Measurements from ENCODE around the gene RBM20. TPM values are rescaled to one million over a fixed set of nuclear protein-coding genes. Genes with fewer than 3 reads are reported as not detected.
A peak's percentile ranks its signal among the peaks of the same experiment; 100 is the strongest.
"Not testable (repeated sequence)": the region's sequence is repeated elsewhere in the genome, so short reads cannot be mapped to it uniquely, and the experiment has no call there.

RBM20 gene
- total and polyA plus RNA-seq, 7 experiments from 2014 or later = 0.16 to 1.7 (median 0.37) TPM; not detected in 1

DNA sequence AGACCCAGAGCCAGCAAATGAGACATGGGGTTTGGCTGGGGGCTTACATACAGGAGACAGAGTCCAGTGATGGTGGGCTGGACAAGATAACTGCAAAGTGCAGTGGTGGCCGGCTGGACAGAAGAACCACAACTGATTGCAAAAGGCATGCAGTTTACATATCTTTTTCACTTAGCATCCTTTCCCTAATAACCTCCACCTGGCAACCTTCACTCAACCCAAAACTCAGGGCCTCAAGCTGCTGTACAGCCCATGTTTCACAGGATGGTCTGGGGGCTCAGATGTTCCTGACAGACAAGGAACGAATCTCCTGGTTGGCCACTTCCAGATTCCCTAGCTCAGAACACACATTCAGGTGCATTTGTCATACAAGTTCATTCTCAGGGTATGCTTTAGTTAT is 219.8 kb downstream of the RBM20 start:
- Mint-ChIP-seq H3K9me3 (peaks cover 0 to 5% (median 0%) of the 10 kb centered on the region in 11 donors), H3K36me3 (peaks cover 0 to 10% (median 0%) of the 10 kb centered on the region in 5 donors), H3K4me1 (peaks cover 78 to 100% (median 96%) of the 10 kb centered on the region in 7 donors), H3K27ac (peak overlapping the region; percentile 92 to 100 (median 99)), H3K27me3 (no peaks in the 10 kb centered on the region), H3K4me3 (peak overlapping the region; percentile 54 to 88 (median 79))
- H3K9me3 ChIP-seq (ENCODE audit: control insufficient read depth in 2 of 3, low read length in 3 of 3) = no peaks in the 10 kb centered on the region
- no peaks in the 10 kb centered on the region for H3K27me3 ChIP-seq (ENCODE audit: control insufficient read depth in 2 of 2, insufficient read depth in 2 of 2, low read length in 2 of 2)
- peaks cover 97 to 98% of the 10 kb centered on the region in 2 donors for H3K4me1 ChIP-seq (ENCODE audit: control insufficient read depth in 2 of 2, insufficient read depth in 2 of 2, low read length in 2 of 2)
- ATAC-seq (no peak), DNase-seq (no peak)
- intact Hi-C loops (cut with micrococcal nuclease) = loop anchor here (1.0 to 10.0 kb wide), 13 partner anchors 8 to 939 kb away; partner anchors contain the start of genes BBIP1 (in 2 of the 2), SHOC2 (in 2 of the 2), ADD3 (in 1 of the 2) and DUSP5 (in 1 of the 2)
- POLR2A ChIA-PET = interaction anchor here (0.7 to 3.2 kb wide), 11 partner anchors 9 to 56 kb away, joined by 3 to 22 read pairs (median 4); no protein-coding TSS in a partner anchor
- H3K36me3 ChIP-seq (ENCODE audit: control insufficient read depth in 2 of 3, insufficient read depth in 3 of 3, low read length in 3 of 3) = no peaks in the 10 kb centered on the region
- peak overlapping the region; percentile 100 for H3K27ac ChIP-seq (ENCODE audit: low read depth, low read length)
- CTCF ChIA-PET = interaction anchor here (0.9 to 1.7 kb wide), 6 partner anchors 9 to 116 kb away, joined by 4 to 8 read pairs (median 6); no protein-coding TSS in a partner anchor
- peak overlapping the region; percentile 46 for H3K4me3 ChIP-seq (ENCODE audit: low read length)

DNA sequence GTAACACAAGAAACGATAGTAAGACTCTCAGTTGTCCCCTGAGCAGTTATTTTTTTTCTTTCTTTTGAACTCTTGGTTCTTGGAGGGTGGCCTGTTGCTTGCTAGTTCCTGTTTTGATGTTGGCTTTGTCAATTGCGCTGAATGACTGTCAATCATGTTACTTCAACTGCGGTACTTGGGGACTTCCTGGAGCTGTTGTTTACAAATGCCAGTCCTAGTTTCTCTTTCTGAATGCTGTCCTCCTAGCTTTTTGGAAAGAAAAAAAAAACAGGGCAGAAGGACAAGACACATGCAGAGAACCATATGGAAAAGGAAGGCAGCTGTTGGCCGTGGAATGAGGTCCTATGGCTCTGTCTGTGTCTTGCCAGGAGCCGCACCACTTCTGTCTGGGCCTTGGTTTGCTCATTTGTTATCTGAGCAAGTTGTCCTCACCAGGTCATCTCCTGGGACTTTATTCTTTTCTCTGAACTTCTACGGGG is 220.6 kb downstream of the RBM20 start:
- Mint-ChIP-seq H3K4me3 (peak overlapping the region; percentile 72 to 88 (median 80)), H3K9me3 (peaks cover 0 to 5% (median 0%) of the 10 kb centered on the region in 11 donors), H3K27ac (peak overlapping the region; percentile 92 to 100 (median 99)), H3K4me1 (peaks cover 81 to 100% (median 98%) of the 10 kb centered on the region in 7 donors), H3K27me3 (no peaks in the 10 kb centered on the region), H3K36me3 (peaks cover 0 to 14% (median 4%) of the 10 kb centered on the region in 5 donors)
- H3K4me1 ChIP-seq (ENCODE audit: control insufficient read depth in 2 of 2, insufficient read depth in 2 of 2, low read length in 2 of 2) = peaks cover 97 to 98% of the 10 kb centered on the region in 2 donors
- peak in 7 of 9 donors; percentile 73 to 92 (median 88) for DNase-seq
- intact Hi-C loops (cut with micrococcal nuclease) = loop anchor here (1.0 to 10.0 kb wide), 14 partner anchors 8 to 940 kb away; partner anchors contain the start of genes BBIP1 (in 2 of the 2), SHOC2 (in 2 of the 2), ADD3 (in 1 of the 2) and DUSP5 (in 1 of the 2)
- H3K9me3 ChIP-seq (ENCODE audit: control insufficient read depth in 2 of 3, low read length in 3 of 3) = no peaks in the 10 kb centered on the region
- CTCF ChIA-PET = interaction anchor here (0.9 to 1.7 kb wide), 6 partner anchors 9 to 116 kb away, joined by 4 to 8 read pairs (median 6); no protein-coding TSS in a partner anchor
- no peaks in the 10 kb centered on the region for H3K27me3 ChIP-seq (ENCODE audit: control insufficient read depth in 2 of 2, insufficient read depth in 2 of 2, low read length in 2 of 2)
- H3K36me3 ChIP-seq (ENCODE audit: control insufficient read depth in 2 of 3, insufficient read depth in 3 of 3, low read length in 3 of 3) = no peaks in the 10 kb centered on the region
- peak overlapping the region; percentile 46 for H3K4me3 ChIP-seq (ENCODE audit: low read length)
- ATAC-seq = peak; percentile 81
- peak overlapping the region; percentile 100 for H3K27ac ChIP-seq (ENCODE audit: low read depth, low read length)
- POLR2A ChIA-PET = interaction anchor here (0.6 to 4.6 kb wide), 15 partner anchors 9 to 61 kb away, joined by 3 to 46 read pairs (median 4); partner anchors contain the start of genes BBIP1 and SHOC2

DNA sequence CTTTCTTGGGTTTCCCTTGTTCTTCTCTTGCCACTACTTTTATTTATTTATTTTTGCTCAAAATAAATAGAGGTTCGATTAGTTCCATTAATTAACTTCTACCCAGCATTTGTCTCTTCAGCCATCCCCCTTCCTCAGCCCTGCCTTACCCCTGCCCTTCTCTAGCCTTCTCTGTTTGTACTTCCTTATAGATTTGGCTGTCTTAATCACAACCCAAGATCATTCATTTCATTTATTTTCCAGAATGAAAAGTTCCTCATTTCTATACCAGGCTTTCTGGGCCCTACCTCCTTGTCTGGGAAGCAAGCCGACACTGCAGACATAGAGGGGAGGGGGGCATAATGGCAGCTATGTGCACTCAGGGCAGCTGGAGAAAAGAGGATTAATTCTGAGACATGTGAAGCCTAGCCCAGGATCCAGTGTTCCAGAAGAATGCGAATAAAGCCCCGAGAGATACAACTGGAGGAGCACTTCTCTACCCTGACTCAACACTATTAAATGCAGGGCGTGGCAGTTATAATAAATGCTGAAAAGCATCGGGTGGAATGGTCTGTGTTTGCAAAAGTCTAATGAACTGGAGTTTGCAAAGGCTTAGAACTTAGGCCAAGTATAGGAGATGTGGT is 221.2 kb downstream of the RBM20 start:
- H3K9me3 ChIP-seq (ENCODE audit: control insufficient read depth in 2 of 3, low read length in 3 of 3) = no peaks in the 10 kb centered on the region
- H3K27ac ChIP-seq (ENCODE audit: low read depth, low read length) = peak overlapping the region; percentile 100
- Mint-ChIP-seq H3K27me3 (no peaks in the 10 kb centered on the region), H3K36me3 (peaks cover 0 to 18% (median 4%) of the 10 kb centered on the region in 5 donors), H3K4me3 (peak overlapping the region; percentile 35 to 88 (median 76)), H3K4me1 (peaks cover 80 to 100% (median 98%) of the 10 kb centered on the region in 7 donors), H3K9me3 (peaks cover 0 to 5% (median 0%) of the 10 kb centered on the region in 11 donors), H3K27ac (peak overlapping the region; percentile 92 to 100 (median 99))
- CTCF ChIA-PET = interaction anchor here (1.2 to 1.7 kb wide), 4 partner anchors 8 to 62 kb away, joined by 4 to 8 read pairs (median 6); no protein-coding TSS in a partner anchor
- POLR2A ChIA-PET = interaction anchor here (0.6 to 4.6 kb wide), 16 partner anchors 8 to 644 kb away, joined by 3 to 46 read pairs (median 4); partner anchors contain the start of genes BBIP1 and SHOC2
- intact Hi-C loops (cut with micrococcal nuclease) = loop anchor here (2.0 to 10.0 kb wide), 8 partner anchors 30 to 940 kb away; partner anchors contain the start of genes BBIP1 (in 2 of the 2), SHOC2 (in 2 of the 2), DUSP5 (in 1 of the 2) and SMC3 (in 1 of the 2)
- DNase-seq (no peak), ATAC-seq (no peak)
- no peaks in the 10 kb centered on the region for H3K36me3 ChIP-seq (ENCODE audit: control insufficient read depth in 2 of 3, insufficient read depth in 3 of 3, low read length in 3 of 3)
- H3K27me3 ChIP-seq (ENCODE audit: control insufficient read depth in 2 of 2, insufficient read depth in 2 of 2, low read length in 2 of 2) = no peaks in the 10 kb centered on the region
- peak overlapping the region; percentile 46 for H3K4me3 ChIP-seq (ENCODE audit: low read length)
- H3K4me1 ChIP-seq (ENCODE audit: control insufficient read depth in 2 of 2, insufficient read depth in 2 of 2, low read length in 2 of 2) = peaks cover 97 to 98% of the 10 kb centered on the region in 2 donors

DNA sequence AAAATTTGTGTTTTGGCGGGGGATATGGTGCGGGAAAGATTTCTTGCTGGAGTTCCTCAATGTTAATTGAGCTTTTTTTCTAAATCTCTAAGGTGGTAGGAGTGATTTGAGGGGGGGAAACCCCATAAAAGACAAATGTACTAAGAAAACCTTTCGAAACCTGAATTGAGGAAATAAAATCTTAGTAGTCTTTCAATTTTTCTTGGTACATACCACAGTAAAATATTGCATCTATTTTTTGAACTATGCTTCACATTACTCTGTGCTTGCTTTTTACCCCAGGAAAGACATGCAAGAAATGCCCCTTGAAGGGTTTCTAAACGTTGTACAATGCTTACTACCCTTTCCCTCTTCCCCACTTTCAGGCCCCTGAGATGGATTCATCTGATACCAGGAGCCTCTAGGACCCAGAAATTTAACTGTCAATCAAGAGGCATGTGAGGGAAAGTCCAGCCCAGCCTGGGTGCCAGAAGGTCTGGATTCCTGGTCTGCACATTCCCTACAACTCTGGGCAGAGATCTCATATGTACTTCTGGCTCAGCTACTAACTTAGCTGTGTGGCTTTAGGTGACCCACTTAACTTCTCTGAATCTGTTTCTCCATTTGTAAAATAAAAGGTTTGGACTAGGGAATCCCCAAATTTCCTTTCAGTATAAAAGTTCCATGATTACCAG is 221.8 kb downstream of the RBM20 start:
- peak overlapping the region; percentile 92 to 100 (median 99) for H3K27ac Mint-ChIP-seq
- Histone ChIP-seq H3K27ac (ENCODE audit: low read depth, low read length) (peak overlapping the region; percentile 100), H3K4me1 (ENCODE audit: control insufficient read depth in 2 of 2, insufficient read depth in 2 of 2, low read length in 2 of 2) (peaks cover 97 to 98% of the 10 kb centered on the region in 2 donors), H3K9me3 (ENCODE audit: control insufficient read depth in 2 of 3, low read length in 3 of 3) (no peaks in the 10 kb centered on the region), H3K36me3 (ENCODE audit: control insufficient read depth in 2 of 3, insufficient read depth in 3 of 3, low read length in 3 of 3) (no peaks in the 10 kb centered on the region), H3K27me3 (ENCODE audit: control insufficient read depth in 2 of 2, insufficient read depth in 2 of 2, low read length in 2 of 2) (no peaks in the 10 kb centered on the region), H3K4me3 (ENCODE audit: low read length) (peak overlapping the region; percentile 46)
- H3K9me3 Mint-ChIP-seq = peaks cover 0 to 5% (median 0%) of the 10 kb centered on the region in 11 donors
- ATAC-seq (no peak), DNase-seq (peak in 2 of 9 donors; percentile 36 to 50)
- H3K36me3 Mint-ChIP-seq = peaks cover 0 to 19% (median 4%) of the 10 kb centered on the region in 5 donors
- POLR2A ChIA-PET = interaction anchor here (0.6 to 4.6 kb wide), 12 partner anchors 8 to 784 kb away, joined by 3 to 46 read pairs (median 12); partner anchors contain the start of genes BBIP1 and SHOC2
- peak overlapping the region; percentile 27 to 88 (median 76) for H3K4me3 Mint-ChIP-seq
- H3K27me3 Mint-ChIP-seq = no peaks in the 10 kb centered on the region
- CTCF ChIA-PET = no interaction called here
- intact Hi-C loops (cut with micrococcal nuclease) = loop anchor here (2.0 to 10.0 kb wide), 8 partner anchors 31 to 941 kb away; partner anchors contain the start of genes BBIP1 (in 2 of the 2), SHOC2 (in 2 of the 2), DUSP5 (in 1 of the 2) and SMC3 (in 1 of the 2)
- peaks cover 80 to 100% (median 98%) of the 10 kb centered on the region in 7 donors for H3K4me1 Mint-ChIP-seq

DNA sequence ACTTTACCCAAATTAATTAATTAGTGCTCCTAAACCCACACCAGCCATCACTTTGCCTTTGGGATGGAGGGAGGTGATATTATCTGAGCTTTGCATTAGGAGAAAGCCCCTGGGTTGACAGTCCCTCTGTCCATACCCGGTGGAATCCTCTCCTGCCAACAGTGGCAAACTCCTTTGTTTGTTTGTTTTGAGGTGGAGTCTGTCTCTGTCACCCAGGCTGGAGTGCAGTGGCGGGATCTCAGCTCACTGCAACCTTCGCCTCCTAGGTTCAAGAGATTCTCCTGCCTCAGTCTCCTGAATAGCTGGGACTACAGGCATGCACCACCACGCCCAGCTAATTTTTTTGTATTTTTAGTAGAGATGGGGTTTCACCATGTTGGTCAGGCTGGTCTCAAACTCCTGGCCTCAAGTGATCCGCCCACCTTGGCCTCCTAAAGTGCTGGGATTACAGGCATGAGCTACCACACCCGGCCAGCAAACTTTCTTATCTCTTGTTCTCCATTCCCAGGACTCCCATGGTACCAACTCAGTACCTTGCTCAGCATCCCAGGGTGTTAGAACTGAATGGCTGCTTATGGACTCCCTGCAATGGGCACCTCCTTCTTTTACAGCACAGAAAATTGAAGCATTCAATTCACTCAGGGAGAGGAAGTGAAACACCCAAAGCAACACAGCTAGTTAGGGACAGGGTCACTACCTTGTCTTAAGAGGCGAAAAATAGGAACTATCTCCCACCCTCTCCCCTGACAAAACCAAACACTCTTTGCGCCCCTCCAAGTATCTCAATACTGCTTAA is 223.1 kb downstream of the RBM20 start:
- H3K9me3 Mint-ChIP-seq; H3K27me3 ChIP-seq (ENCODE audit: control insufficient read depth in 2 of 2, insufficient read depth in 2 of 2, low read length in 2 of 2); H3K9me3 ChIP-seq (ENCODE audit: control insufficient read depth in 2 of 3, low read length in 3 of 3); DNase-seq; H3K4me3 ChIP-seq (ENCODE audit: low read length); H3K36me3 ChIP-seq (ENCODE audit: control insufficient read depth in 2 of 3, insufficient read depth in 3 of 3, low read length in 3 of 3); ATAC-seq; H3K27me3 Mint-ChIP-seq: not testable (repeated sequence)
- ChIA-PET POLR2A (interaction anchor here (0.8 to 4.6 kb wide), 23 partner anchors 9 to 656 kb away, joined by 3 to 46 read pairs (median 4); partner anchors contain the start of genes BBIP1 and SHOC2), CTCF (interaction anchor here (1.1 to 2.5 kb wide), 7 partner anchors 10 to 121 kb away, joined by 3 to 7 read pairs (median 5); no protein-coding TSS in a partner anchor)
- Mint-ChIP-seq H3K27ac (peak overlapping the region; percentile 94 to 100 (median 99)), H3K4me3 (peak overlapping the region; percentile 2 to 99 (median 70)), H3K4me1 (peaks cover 78 to 97% (median 91%) of the 10 kb centered on the region in 7 donors), H3K36me3 (peaks cover 0 to 19% (median 4%) of the 10 kb centered on the region in 5 donors)
- Histone ChIP-seq H3K4me1 (ENCODE audit: control insufficient read depth in 2 of 2, insufficient read depth in 2 of 2, low read length in 2 of 2) (peaks cover 89 to 90% of the 10 kb centered on the region in 2 donors), H3K27ac (ENCODE audit: low read depth, low read length) (peak overlapping the region; percentile 100)
- intact Hi-C loops (cut with micrococcal nuclease) = loop anchor here (5.0 to 10.0 kb wide), 5 partner anchors 300 to 942 kb away; partner anchors contain the start of genes DUSP5 (in 1 of the 2), SMC3 (in 1 of the 2) and XPNPEP1 (in 1 of the 2)
